IPS-18a (cell line): ENCODE measurements around the gene RIPK3.

Experiments used
- H3K27ac ChIP-seq: one replicate; pipeline ENCODE4 v1.5.1; 2013; ENCODE audit warnings: low read length
- H3K27me3 ChIP-seq: one replicate; pipeline ENCODE4 v1.6.1; 2013; ENCODE audit warnings: mild to moderate bottlenecking, low read length; ENCODE audit not compliant: control insufficient read depth, insufficient read depth
- H3K36me3 ChIP-seq: one replicate; pipeline ENCODE4 v1.6.1; 2013; ENCODE audit warnings: low read depth, low read length; ENCODE audit not compliant: control insufficient read depth
- H3K4me1 ChIP-seq: one replicate; pipeline ENCODE4 v1.6.1; 2013; ENCODE audit warnings: low read depth, low read length; ENCODE audit not compliant: control insufficient read depth
- H3K4me3 ChIP-seq: one replicate; pipeline ENCODE4 v1.5.1; 2013; ENCODE audit warnings: low read length
- H3K9ac ChIP-seq: one replicate; pipeline ENCODE4 v1.6.1; 2013; ENCODE audit warnings: mild to moderate bottlenecking, low read length, moderate library complexity
- H3K9me3 ChIP-seq: one replicate; pipeline ENCODE4 v1.6.1; 2013; ENCODE audit warnings: low read depth, low read length; ENCODE audit not compliant: control insufficient read depth

The RIPK3 gene

DNA sequence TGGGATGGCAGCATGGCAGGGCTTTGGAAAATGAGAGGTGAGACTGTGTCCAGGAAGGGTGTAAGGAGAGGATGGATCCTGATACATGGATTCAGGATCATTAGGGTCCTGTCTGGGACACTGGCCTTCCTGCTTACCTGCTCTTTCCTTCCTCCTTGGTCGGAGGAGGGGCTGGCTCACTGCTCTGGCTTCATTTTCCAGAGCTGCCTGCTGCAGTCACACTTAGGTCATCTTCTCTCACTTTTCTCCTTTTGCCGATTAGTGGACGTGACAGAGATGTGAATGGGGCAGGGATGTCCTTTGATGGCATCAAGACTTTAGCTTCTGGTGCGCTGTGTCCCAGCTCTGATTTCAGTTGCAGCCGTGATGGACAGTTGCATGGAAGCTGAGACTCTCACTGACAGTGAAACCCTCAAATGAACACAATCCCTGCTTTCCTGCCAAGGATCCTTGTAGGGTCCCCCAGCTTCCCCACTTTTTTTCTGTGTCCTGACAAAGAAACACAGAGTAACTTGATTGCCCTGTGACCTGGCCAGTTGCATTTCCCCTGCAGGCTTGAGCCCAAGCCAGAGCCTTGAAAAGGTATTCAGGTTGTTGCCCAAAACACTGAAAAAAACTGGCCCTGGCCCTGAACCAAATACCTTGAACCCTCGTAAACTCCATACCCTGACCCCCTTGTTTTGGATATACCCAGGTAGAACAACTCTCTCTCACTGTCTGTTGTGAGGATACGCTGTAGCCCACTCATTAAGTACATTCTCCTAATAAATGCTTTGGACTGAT, 31.3 kb downstream of the RIPK3 start:
- peaks cover 37% of the 10 kb centered on the region for H3K36me3 ChIP-seq
- no peak overlapping the region for H3K27ac ChIP-seq
- H3K9ac ChIP-seq, result no peak overlapping the region
- H3K9me3 ChIP-seq, result no peaks in the 10 kb centered on the region
- H3K4me1 ChIP-seq, result no peaks in the 10 kb centered on the region
- no peaks in the 10 kb centered on the region for H3K27me3 ChIP-seq
- no peak overlapping the region for H3K4me3 ChIP-seq

DNA sequence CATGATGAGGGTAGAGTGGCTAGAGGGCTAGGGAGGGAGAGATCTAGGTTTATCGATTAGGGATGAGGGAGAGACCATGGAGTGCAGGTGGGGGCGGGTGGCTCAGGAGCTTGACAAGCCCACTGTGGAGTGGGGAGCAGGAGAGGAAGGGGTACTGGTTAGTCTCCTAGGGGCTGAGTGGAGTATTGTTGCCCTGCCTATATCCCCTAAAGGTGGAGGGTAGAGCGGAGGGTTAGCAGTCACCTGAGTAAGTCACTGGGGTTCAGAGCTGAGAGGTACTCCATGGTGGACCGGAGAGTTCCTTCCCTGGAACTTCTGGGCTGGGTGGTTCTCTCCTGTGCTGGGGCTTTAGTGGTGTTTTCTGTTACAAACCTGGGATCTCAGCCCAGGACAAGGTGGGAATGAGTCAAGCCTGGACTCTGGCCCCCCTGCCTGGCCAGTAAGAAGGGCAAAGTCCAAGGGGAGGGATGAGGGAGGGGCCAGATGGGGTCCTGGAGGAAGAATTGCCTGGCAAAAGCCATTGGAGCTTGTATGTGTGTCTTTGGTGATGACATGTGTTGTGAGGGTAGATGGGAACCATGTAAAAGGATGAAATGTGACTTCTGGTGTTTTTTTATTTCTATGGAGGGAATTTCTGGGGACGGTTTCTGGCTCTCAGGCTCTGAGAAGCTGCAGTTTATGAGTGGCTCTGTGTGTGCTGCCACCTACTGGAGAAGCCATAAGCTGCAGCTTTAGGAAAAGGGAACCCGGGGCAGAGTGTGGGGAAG, 32.0 kb downstream of the RIPK3 start, which contains the start of gene CIDEB:
Gene CIDEB, minus strand, starts transcription at position 403 of the 767 bp plus-strand sequence. Its CDS starts 119 bp downstream, at position 284.
- no peaks in the 10 kb centered on the region for H3K9me3 ChIP-seq
- H3K4me3 ChIP-seq, result no peak within 1 kb of the TSS
- peaks cover 44% of the 10 kb centered on the region for H3K36me3 ChIP-seq
- H3K4me1 ChIP-seq, result no peaks in the 10 kb centered on the region
- no peak within 1 kb of the TSS for H3K27ac ChIP-seq
- no peak within 1 kb of the TSS for H3K9ac ChIP-seq
- H3K27me3 ChIP-seq, result no peaks in the 10 kb centered on the region

DNA sequence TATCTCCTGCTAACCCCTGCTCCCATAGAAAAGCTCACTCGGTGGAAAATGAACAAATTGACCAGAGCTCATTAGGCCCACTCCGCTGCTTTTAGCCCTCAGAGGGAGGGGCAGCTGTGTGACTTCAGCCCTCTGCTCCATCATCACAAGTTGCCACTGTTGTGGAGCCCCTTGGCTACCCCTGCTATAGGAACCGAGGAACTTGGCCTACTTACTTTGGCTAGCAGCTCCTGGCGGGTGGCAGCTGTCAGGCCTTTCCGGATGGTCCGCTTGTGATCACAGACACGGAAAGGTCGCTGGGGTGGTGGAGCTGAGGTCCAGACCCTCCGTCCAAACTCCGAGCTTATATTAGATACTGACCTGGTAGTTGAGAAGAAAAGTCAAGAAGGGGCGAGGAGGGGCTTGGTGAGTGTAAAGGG, 32.6 kb downstream of the RIPK3 start:
- peaks cover 50% of the 10 kb centered on the region for H3K36me3 ChIP-seq
- H3K4me1 ChIP-seq, result no peaks in the 10 kb centered on the region
- H3K9me3 ChIP-seq, result no peaks in the 10 kb centered on the region
- no peak overlapping the region for H3K4me3 ChIP-seq
- no peak overlapping the region for H3K9ac ChIP-seq
- no peaks in the 10 kb centered on the region for H3K27me3 ChIP-seq
- no peak overlapping the region for H3K27ac ChIP-seq

DNA sequence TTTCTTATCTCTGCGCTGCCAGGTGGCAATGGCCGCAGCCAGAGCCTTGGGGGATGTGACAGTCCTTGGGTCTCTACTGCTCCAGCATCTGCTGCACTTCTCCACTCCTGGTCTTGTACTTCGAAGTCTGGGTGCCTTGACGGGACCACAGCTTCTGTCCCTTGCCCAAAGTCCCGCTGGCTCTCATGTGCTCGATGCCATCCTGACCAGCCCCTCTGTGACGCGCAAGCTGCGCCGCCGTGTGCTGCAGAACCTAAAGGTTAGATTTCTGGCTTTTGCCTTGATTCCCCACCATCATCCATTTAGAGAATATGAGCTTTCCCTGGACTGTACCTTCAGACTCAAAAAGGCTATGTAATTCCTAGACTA, 35.8 kb downstream of the RIPK3 start:
- no peaks in the 10 kb centered on the region for H3K27me3 ChIP-seq
- H3K9ac ChIP-seq, result no peak overlapping the region
- no peak overlapping the region for H3K27ac ChIP-seq
- H3K4me3 ChIP-seq, result no peak overlapping the region
- H3K9me3 ChIP-seq, result no peaks in the 10 kb centered on the region
- no peaks in the 10 kb centered on the region for H3K4me1 ChIP-seq
- peaks cover 55% of the 10 kb centered on the region for H3K36me3 ChIP-seq

DNA sequence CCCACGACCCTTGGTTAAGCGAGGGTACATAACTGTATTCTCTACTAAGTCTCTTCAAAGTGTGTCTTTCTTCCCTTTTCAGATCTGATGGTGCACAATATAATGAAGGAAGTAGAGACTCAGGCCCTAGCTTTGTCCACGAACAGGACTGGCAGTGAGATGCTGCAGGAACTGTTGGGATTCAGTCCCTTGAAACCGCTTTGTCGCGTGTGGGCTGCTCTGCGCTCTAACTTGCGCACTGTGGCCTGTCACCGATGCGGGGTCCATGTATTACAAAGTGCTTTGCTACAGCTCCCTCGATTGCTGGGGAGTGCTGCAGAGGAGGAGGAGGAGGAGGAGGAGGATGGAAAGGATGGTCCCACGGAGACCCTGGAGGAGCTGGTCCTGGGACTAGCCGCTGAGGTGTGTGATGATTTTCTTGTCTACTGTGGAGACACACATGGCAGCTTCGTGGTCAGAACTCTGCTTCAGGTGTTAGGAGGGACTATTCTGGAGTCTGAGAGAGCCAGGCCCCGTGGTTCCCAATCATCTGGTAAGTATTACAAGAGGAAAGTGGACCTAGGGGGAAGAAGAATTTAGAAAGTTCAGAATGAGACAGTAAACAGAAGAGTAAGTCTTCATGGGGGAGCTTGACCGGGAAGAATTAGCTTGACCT, 39.3 kb downstream of the RIPK3 start:
- Histone ChIP-seq H3K4me1 (no peaks in the 10 kb centered on the region), H3K27ac (no peak overlapping the region), H3K36me3 (peaks cover 44% of the 10 kb centered on the region), H3K27me3 (no peaks in the 10 kb centered on the region), H3K9me3 (no peaks in the 10 kb centered on the region), H3K9ac (peak overlapping the region; percentile 73), H3K4me3 (peak overlapping the region; percentile 89)

DNA sequence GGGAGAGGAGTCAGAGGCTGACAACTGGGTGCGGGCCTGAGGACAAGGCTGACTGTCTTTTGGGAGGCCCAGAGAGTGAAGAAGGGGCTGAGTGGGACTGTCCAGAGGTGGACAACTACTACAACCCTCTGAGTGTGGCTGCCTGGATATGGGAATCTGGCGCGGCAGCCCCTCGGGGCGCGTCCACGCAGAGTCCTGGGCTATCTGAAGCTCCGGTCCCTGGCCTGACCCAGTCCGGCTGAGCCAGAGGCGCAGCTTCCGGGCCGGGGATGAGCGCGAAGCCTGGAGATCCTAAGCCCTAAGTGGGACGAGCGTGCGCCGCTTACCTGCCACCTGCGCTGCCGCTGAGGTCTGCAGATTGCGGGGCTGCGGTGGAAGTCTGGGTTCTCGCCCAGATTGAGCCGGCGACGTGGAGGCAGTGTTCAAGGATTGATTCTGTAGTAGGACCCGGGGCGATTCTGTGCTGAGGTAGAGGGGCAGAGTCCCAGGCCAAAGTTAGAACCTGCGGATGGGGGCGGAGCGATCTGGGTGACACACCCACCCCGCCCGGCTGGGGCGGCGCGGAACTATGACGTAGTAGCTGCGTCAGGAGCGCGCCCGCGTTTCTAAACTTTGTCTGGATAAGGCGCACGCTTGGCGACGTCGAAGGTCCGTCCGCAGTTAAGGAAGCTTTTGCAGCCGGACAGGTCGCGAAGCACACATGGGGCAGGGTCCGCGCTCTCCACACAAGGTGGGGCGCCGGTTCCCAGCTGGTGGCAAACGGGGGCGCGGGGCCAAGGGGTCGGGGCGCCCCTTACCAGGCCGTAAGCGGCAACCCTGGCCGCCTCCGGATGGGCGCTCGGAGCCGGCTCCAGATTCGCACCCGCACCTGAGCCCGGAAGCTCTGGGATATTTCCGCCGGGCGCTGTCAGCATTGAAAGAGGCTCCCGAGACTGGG, 40.3 kb downstream of the RIPK3 start, which contains the start of the genes DHRS1 and NOP9:
Gene DHRS1, minus strand, starts transcription at position 526 of the 937 bp plus-strand sequence. CDS start 674 bp downstream, outside the sequence.
Gene NOP9, plus strand, starts transcription at position 596 of the 937 bp plus-strand sequence. Its CDS starts 105 bp downstream, at position 701.
- H3K4me1 ChIP-seq, result no peaks in the 10 kb centered on the region
- H3K27ac ChIP-seq, result no peak within 1 kb of the TSS
- H3K27me3 ChIP-seq, result no peaks in the 10 kb centered on the region
- H3K9me3 ChIP-seq, result no peaks in the 10 kb centered on the region
- H3K36me3 ChIP-seq, result peaks cover 36% of the 10 kb centered on the region
- peak within 1 kb of the TSS; percentile 73 for H3K9ac ChIP-seq
- H3K4me3 ChIP-seq, result peak within 1 kb of the TSS; percentile 89

DNA sequence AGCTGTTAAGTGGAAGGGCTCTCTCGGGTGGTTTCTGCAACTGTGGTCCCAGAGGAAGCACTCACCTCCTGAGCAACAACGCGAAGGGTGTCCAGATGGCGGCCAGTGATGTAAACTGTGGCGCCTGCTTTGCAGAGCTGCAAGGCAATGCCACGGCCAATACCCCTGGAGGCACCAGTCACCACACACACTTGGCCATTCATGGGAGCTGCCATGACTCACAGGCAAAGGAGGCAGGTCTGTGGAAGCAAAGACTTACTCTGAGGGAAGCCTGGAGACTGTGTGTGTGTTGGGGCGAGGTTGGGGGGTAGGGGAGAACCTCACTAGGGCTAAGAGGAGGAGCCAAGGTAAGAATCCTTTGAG, 40.9 kb downstream of the RIPK3 start:
- Histone ChIP-seq H3K9me3 (no peaks in the 10 kb centered on the region), H3K27me3 (no peaks in the 10 kb centered on the region), H3K4me1 (no peaks in the 10 kb centered on the region), H3K27ac (no peak overlapping the region), H3K4me3 (peak overlapping the region; percentile 89), H3K36me3 (peaks cover 29% of the 10 kb centered on the region), H3K9ac (peak overlapping the region; percentile 73)

DNA sequence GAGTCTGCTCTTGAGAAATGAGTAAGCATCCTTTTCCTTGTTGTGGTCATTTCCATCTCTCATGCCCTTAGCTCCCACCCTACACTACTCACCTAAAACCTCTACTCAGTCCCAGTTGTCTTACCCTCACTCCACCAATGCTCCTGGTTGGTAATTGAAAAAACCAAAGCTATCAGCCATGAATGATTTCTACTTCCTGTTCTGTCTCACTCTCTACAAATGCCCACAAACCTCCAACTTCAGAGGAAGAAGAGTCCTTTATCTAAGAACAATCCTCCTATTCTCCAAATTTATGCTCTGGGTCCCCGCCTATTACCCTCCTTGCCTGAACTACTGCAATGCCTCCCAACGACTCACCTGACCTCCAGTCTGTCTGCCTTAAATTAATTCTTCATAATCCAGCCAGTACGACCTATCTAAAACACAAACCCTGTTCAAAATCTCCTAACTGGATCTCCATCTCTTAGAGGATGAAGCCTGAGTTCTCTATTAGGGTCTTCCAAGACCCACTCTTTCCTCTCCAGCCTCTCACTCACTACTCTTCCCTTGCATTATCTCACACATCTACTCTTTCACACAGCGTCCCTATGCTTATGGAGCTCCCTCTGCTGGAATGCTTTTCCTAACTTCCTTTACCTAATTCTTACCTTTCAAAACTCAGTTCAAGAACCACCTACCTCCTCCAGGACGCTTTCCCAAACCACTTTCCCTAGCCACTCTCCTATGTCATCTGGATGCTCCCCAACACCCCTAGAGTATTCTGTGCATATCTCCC, 42.4 kb downstream of the RIPK3 start:
- Histone ChIP-seq H3K36me3 (peaks cover 15% of the 10 kb centered on the region), H3K9me3 (no peaks in the 10 kb centered on the region), H3K9ac (no peak overlapping the region), H3K4me1 (no peaks in the 10 kb centered on the region), H3K27ac (no peak overlapping the region), H3K4me3 (no peak overlapping the region), H3K27me3 (no peaks in the 10 kb centered on the region)

DNA sequence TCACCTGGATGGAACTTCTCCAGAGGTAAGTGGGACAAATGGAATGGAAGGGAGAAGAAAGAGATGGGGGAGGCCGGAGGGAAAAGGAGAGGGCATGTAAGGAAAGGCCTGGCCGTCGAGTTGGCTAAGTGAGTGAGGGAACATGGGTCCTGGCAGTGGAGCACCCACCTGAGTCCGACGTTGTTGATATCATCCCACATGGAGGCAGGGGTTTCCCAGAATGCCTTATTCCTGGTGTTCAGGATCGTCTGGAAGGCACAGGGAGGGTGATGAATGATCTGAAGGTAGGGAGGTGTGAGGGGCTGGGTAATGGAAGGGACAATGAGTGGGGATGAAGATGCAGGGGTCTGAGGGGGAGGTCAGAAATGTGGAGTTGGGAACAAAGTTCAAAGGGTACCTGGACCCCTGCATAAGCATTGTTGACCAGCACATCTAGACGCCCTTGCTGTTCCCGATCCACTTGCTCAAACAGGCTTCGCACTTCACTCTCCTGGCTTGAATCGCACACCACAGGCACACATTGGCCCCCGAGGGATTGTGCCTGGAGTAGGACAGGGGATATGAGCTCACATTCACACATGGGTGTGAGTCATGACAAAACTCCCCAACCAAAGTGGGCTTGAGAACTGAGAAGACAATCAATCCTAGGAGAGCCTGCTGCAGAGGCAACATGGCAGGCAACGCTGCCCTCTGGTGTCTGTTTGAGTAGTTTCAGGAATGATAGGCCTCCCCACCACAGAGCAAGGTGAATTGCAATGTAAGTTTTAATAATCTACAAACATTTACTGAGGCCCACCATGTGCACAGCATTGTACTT, 43.2 kb downstream of the RIPK3 start:
- no peak overlapping the region for H3K4me3 ChIP-seq
- no peak overlapping the region for H3K9ac ChIP-seq
- no peaks in the 10 kb centered on the region for H3K4me1 ChIP-seq
- H3K27me3 ChIP-seq, result no peaks in the 10 kb centered on the region
- no peak overlapping the region for H3K27ac ChIP-seq
- H3K36me3 ChIP-seq, result peaks cover 7% of the 10 kb centered on the region
- H3K9me3 ChIP-seq, result no peaks in the 10 kb centered on the region

DNA sequence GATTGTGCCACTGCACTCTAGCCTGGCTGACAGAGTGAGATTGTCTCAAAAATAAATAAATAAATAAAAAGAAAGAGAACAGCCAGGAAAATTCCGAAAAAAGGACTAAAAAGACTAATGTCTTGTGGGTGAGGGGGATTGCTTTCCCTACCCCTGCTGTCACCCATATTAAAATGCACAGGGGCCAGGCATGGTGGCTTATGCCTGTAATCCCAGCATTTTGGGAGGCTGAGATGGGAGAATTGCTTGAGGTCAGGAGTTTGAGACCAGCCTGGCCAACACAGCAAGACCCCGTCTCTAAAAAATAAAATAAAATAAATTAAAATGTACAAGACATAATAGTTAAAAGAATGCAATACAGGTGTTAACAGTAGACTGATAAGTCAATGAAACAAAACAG, 46.3 kb downstream of the RIPK3 start:
- Histone ChIP-seq H3K4me1 (no peaks in the 10 kb centered on the region), H3K27me3 (no peaks in the 10 kb centered on the region), H3K27ac (no peak overlapping the region), H3K9ac (no peak overlapping the region), H3K36me3 (peaks cover 14% of the 10 kb centered on the region), H3K4me3 (no peak overlapping the region), H3K9me3 (no peaks in the 10 kb centered on the region)
